ENCODE results near the gene PCDHGA2. TPM values are rescaled to one million over a fixed set of nuclear protein-coding genes. Genes with fewer than 3 reads are reported as not detected.
"Not testable (repeated sequence)": the region's sequence is repeated elsewhere in the genome, so short reads cannot be mapped to it uniquely, and the experiment has no call there.

PCDHGA2 gene
- total RNA-seq, 1 experiment from 2014 or later = 2.1 TPM

DNA sequence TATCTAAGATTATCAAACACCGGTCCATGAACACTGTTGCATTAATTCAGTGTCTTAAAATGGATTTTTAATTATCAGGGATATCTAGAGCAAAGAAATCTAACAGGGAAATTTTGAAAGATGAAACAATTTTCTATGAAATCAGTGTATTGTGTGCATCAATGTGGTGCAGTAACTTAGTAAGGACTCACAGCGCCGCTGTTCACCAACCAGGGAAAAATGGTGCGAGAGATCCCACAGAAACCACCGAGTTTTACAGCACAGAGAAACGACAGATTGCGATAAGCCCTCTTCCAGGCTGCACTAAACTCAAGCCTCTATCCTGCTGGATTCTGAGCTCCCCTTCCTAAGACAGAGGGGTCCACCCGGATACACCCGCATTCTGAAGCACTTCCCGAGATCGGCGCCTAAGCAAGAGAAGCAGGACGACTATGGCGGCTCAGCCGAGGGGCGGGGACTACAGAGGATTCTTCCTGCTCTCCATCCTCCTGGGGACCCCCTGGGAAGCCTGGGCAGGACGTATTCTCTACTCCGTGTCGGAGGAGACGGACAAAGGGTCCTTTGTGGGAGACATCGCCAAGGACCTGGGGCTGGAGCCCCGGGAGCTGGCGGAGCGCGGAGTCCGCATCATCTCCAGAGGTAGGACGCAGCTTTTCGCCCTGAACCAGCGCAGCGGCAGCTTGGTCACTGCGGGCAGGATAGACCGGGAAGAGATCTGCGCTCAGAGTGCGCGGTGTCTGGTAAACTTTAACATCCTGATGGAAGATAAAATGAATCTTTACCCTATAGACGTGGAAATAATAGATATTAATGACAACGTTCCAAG lies 44.1 kb downstream of the PCDHGA2 start, which contains the start of gene PCDHGA7:
Gene PCDHGA7 (plus strand): TSS at position 274 of the 826 bp plus-strand sequence. CDS start 158 bp downstream, at position 432.
- H3K36me3 ChIP-seq = no peaks in the 10 kb centered on the region
- no peak within 1 kb of the TSS for H3K27ac ChIP-seq
- peak within 1 kb of the TSS; percentile 9; the same call in 1 of the 2 replicates for H3K4me3 ChIP-seq
- no peaks in the 10 kb centered on the region for H3K4me1 ChIP-seq (replicated peaks)
- no peak for DNase-seq (ENCODE audit: low read depth in 1 of 2, low spot score in 2 of 2)
- H3K27me3 ChIP-seq (replicated peaks) = no peaks in the 10 kb centered on the region
- H3K9me3 ChIP-seq (replicated peaks) = peaks cover 29% of the 10 kb centered on the region

DNA sequence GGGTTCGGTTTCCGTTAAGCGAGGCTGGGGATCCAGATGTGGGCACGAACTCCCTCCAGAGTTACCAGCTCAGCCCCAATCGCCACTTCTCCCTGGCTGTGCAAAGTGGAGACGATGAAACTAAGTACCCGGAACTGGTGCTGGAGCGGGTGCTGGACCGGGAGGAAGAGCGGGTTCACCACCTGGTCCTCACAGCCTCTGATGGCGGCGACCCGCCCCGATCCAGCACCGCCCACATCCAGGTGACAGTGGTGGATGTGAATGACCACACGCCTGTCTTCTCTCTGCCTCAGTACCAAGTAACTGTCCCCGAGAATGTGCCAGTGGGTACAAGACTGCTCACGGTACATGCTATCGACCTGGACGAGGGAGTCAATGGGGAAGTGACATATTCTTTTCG lies 44.8 kb downstream of the PCDHGA2 start:
- no peak for DNase-seq (ENCODE audit: low read depth in 1 of 2, low spot score in 2 of 2)
- H3K4me3 ChIP-seq = no peak overlapping the region
- H3K9me3 ChIP-seq (replicated peaks) = peaks cover 31% of the 10 kb centered on the region
- H3K27ac ChIP-seq = no peak overlapping the region
- H3K27me3 ChIP-seq (replicated peaks) = no peaks in the 10 kb centered on the region
- H3K4me1 ChIP-seq (replicated peaks) = no peaks in the 10 kb centered on the region
- H3K36me3 ChIP-seq = no peaks in the 10 kb centered on the region

DNA sequence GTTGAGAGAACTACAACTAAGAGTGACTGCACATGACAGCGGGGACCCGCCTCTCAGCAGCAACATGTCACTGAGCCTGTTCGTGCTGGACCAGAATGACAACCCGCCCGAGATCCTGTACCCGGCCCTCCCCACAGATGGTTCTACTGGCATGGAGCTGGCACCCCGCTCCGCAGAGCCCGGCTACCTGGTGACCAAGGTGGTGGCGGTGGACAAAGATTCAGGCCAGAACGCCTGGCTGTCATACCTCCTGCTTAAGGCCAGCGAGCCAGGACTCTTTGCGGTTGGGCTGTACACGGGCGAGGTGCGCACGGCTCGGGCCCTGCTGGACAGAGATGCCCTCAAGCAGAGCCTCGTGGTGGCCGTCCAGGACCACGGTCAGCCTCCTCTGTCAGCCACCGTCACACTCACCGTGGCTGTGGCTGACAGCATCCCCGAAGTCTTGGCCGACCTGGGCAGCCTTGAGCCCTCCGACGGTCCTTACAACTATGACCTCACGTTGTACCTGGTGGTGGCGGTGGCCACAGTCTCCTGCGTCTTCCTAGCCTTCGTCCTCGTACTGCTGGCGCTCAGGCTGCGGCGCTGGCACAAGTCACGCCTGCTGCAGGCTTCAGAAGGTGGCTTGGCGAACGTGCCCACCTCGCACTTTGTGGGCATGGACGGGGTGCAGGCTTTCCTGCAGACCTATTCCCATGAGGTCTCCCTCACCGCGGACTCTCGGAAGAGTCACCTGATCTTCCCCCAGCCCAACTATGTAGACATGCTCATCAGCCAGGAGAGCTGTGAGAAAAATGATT lies 46.1 kb downstream of the PCDHGA2 start:
- H3K27me3 ChIP-seq (replicated peaks) = no peaks in the 10 kb centered on the region
- H3K4me1 ChIP-seq (replicated peaks) = no peaks in the 10 kb centered on the region
- DNase-seq (ENCODE audit: low read depth in 1 of 2, low spot score in 2 of 2) = no peak
- peaks cover 39% of the 10 kb centered on the region for H3K9me3 ChIP-seq (replicated peaks)
- no peak overlapping the region for H3K4me3 ChIP-seq
- no peak overlapping the region for H3K27ac ChIP-seq
- no peaks in the 10 kb centered on the region for H3K36me3 ChIP-seq

DNA sequence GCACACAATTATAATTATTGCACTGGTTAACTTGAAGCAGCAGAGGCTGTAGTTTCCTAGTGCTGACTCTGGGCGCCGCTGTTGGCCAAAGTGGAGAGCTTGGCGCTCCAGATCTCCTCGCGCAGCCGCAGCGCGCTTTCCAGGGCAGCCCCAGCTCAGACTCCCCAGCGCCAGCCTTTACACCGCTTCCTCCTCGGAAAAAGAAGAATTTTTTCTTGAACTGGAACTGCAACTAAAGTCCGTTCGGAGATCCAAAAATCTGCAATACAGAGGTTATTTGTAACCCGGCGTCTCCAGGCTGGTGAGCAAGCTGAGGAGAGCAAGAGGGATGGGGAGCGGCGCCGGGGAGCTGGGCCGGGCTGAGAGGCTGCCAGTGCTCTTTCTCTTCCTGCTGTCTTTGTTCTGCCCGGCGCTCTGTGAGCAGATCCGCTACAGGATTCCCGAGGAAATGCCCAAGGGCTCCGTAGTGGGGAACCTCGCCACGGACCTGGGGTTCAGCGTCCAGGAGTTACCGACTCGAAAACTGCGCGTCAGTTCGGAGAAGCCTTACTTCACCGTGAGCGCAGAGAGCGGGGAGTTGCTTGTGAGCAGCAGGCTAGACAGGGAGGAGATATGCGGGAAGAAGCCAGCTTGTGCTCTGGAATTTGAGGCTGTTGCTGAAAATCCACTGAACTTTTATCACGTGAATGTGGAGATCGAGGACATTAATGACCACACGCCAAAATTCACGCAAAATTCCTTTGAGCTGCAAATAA lies 49.2 kb downstream of the PCDHGA2 start, which contains the start of gene PCDHGB4:
Gene PCDHGB4 (plus strand): TSS at position 142 of the 755 bp plus-strand sequence. CDS start 187 bp downstream, at position 329.
- not testable (repeated sequence) for H3K27me3 ChIP-seq (replicated peaks); H3K4me3 ChIP-seq; H3K27ac ChIP-seq; H3K36me3 ChIP-seq; H3K4me1 ChIP-seq (replicated peaks); DNase-seq (ENCODE audit: low read depth in 1 of 2, low spot score in 2 of 2)
- peaks cover 43% of the 10 kb centered on the region for H3K9me3 ChIP-seq (replicated peaks)

DNA sequence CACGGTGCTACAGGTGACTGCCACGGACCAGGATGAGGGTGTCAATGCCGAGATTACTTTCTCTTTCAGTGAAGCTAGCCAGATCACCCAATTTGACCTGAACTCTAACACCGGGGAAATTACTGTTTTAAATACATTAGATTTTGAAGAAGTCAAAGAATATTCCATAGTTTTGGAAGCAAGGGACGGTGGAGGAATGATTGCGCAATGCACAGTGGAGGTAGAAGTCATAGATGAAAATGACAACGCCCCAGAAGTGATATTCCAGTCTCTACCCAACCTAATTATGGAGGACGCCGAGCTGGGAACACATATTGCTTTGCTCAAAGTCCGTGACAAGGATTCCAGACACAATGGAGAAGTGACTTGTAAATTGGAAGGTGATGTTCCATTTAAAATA lies 50.1 kb downstream of the PCDHGA2 start:
- Histone ChIP-seq H3K4me3 (no peak overlapping the region), H3K27ac (no peak overlapping the region)
- DNase-seq (ENCODE audit: low read depth in 1 of 2, low spot score in 2 of 2) = no peak

DNA sequence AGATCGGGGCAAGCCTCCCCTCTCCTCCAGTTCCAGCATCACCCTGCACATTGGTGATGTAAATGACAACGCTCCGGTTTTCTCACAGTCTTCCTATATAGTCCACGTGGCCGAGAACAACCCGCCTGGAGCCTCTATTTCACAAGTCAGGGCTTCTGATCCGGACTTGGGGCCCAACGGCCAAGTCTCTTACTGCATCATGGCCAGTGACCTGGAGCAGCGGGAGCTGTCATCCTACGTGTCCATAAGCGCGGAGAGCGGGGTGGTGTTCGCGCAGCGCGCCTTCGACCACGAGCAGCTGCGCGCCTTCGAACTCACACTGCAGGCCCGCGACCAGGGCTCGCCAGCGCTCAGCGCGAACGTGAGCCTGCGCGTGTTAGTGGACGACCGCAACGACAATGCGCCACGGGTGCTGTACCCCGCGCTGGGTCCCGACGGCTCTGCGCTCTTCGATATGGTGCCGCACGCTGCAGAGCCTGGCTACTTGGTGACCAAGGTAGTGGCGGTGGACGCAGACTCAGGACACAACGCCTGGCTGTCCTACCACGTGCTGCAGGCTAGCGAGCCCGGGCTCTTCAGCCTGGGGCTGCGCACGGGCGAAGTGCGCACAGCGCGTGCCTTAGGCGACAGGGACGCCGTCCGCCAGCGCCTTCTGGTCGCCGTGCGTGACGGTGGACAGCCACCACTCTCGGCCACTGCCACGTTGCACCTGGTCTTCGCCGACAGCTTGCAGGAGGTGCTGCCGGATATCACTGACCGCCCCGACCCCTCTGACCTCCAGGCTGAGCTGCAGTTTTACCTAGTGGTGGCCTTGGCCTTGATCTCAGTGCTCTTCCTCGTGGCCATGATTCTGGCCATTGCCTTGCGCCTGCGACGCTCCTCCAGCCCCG lies 50.8 kb downstream of the PCDHGA2 start:
- H3K27me3 ChIP-seq (replicated peaks) = no peaks in the 10 kb centered on the region
- DNase-seq (ENCODE audit: low read depth in 1 of 2, low spot score in 2 of 2) = no peak
- H3K27ac ChIP-seq = no peak overlapping the region
- no peaks in the 10 kb centered on the region for H3K4me1 ChIP-seq (replicated peaks)
- H3K36me3 ChIP-seq = no peaks in the 10 kb centered on the region
- no peak overlapping the region for H3K4me3 ChIP-seq
- H3K9me3 ChIP-seq (replicated peaks) = peaks cover 37% of the 10 kb centered on the region

More for the DNA sequence above, 50.1 kb downstream of the PCDHGA2 start:
- H3K9me3 ChIP-seq (replicated peaks) = peaks cover 36% of the 10 kb centered on the region
- H3K36me3 ChIP-seq = no peaks in the 10 kb centered on the region
- H3K27me3 ChIP-seq (replicated peaks) = no peaks in the 10 kb centered on the region
- no peaks in the 10 kb centered on the region for H3K4me1 ChIP-seq (replicated peaks)

DNA sequence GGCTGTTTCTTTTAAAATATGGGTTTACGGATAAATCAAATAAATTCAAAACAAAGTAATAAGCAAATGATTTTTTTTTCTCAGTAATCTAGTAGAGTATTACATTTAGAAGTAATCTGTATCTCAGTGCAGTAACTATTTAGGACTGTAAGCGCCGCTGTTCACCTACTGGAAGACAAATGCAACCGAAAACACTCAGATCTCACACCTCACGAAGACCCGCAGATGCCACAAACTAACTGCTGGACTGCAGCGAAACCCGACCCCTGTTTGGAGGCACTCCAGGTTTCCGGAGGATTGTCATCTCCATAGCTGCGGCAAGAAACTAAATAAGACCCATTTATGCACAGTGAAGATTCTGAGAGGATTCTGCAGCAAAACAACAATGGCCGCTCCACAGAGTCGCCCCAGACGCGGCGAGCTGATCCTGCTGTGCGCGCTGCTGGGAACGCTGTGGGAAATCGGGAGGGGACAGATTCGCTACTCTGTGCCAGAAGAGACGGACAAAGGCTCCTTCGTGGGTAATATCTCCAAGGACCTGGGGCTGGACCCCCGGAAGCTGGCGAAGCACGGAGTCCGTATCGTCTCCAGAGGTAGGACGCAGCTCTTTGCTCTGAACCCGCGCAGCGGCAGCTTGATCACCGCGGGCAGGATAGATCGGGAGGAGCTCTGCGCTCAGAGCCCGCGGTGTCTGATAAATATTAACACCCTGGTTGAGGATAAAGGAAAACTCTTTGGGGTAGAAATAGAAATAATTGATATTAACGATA lies 54.1 kb downstream of the PCDHGA2 start, which contains the start of gene PCDHGA8:
Gene PCDHGA8 (plus strand): TSS at position 205 of the 770 bp plus-strand sequence. CDS start 181 bp downstream, at position 386.
- no peak within 1 kb of the TSS for H3K27ac ChIP-seq
- peaks cover 40% of the 10 kb centered on the region for H3K9me3 ChIP-seq (replicated peaks)
- DNase-seq (ENCODE audit: low read depth in 1 of 2, low spot score in 2 of 2) = no peak
- no peaks in the 10 kb centered on the region for H3K4me1 ChIP-seq (replicated peaks)
- no peaks in the 10 kb centered on the region for H3K27me3 ChIP-seq (replicated peaks)
- no peak within 1 kb of the TSS for H3K4me3 ChIP-seq
- no peaks in the 10 kb centered on the region for H3K36me3 ChIP-seq

Other genes starting within 250 kb of the PCDHGA2 start
- 5.4 and 7.6 TPM in 2 replicates for gene PCDHB2, start 244.1 kb upstream of the PCDHGA2 start, total RNA-seq (2014; rRNA removed; shearing (Covaris generic))
- 0.37 and 1.2 TPM in 2 replicates for gene PCDHB3, start 238.3 kb upstream of the PCDHGA2 start, total RNA-seq (2014; rRNA removed; shearing (Covaris generic))
- gene PCDHB4, start 216.9 kb upstream of the PCDHGA2 start, total RNA-seq (2014; rRNA removed; shearing (Covaris generic)) = 0.32 TPM in 1 of 2 replicates, not detected in the other
- gene PCDHB5, start 203.6 kb upstream of the PCDHGA2 start, total RNA-seq (2014; rRNA removed; shearing (Covaris generic)) = 25.2 and 27.3 TPM in 2 replicates
- gene PCDHB6, start 188.7 kb upstream of the PCDHGA2 start, total RNA-seq (2014; rRNA removed; shearing (Covaris generic)) = 0.29 and 0.50 TPM in 2 replicates
- 0.85 and 0.87 TPM in 2 replicates for gene PCDHB7, start 166.1 kb upstream of the PCDHGA2 start, total RNA-seq (2014; rRNA removed; shearing (Covaris generic))
- 0.75 and 1.8 TPM in 2 replicates for gene PCDHB8, start 161.0 kb upstream of the PCDHGA2 start, total RNA-seq (2014; rRNA removed; shearing (Covaris generic))
- 11.9 and 16.3 TPM in 2 replicates for gene PCDHB16, start 156.4 kb upstream of the PCDHGA2 start, total RNA-seq (2014; rRNA removed; shearing (Covaris generic))
- 2.7 and 3.8 TPM in 2 replicates for gene PCDHB9, start 151.6 kb upstream of the PCDHGA2 start, total RNA-seq (2014; rRNA removed; shearing (Covaris generic))
- 3.3 and 4.7 TPM in 2 replicates for gene PCDHB10, start 146.4 kb upstream of the PCDHGA2 start, total RNA-seq (2014; rRNA removed; shearing (Covaris generic))
- 0.34 TPM in 1 of 2 replicates, not detected in the other for gene PCDHB11, start 139.1 kb upstream of the PCDHGA2 start, total RNA-seq (2014; rRNA removed; shearing (Covaris generic))
- 1.8 and 6.2 TPM in 2 replicates for gene PCDHB12, start 130.0 kb upstream of the PCDHGA2 start, total RNA-seq (2014; rRNA removed; shearing (Covaris generic))
- 1.3 and 1.7 TPM in 2 replicates for gene PCDHB13, start 124.8 kb upstream of the PCDHGA2 start, total RNA-seq (2014; rRNA removed; shearing (Covaris generic))
- gene PCDHB14, start 115.4 kb upstream of the PCDHGA2 start, total RNA-seq (2014; rRNA removed; shearing (Covaris generic)) = 18.6 and 28.4 TPM in 2 replicates
- gene PCDHB15, start 93.4 kb upstream of the PCDHGA2 start, total RNA-seq (2014; rRNA removed; shearing (Covaris generic)) = 0.74 and 1.0 TPM in 2 replicates
- 0.11 and 0.75 TPM in 2 replicates for gene SLC25A2, start 34.7 kb upstream of the PCDHGA2 start, total RNA-seq (2014; rRNA removed; shearing (Covaris generic))
- gene TAF7, start 18.0 kb upstream of the PCDHGA2 start, total RNA-seq (2014; rRNA removed; shearing (Covaris generic)) = 147 and 154 TPM in 2 replicates
- 2.2 and 3.1 TPM in 2 replicates for gene PCDHGA1, start 8.2 kb upstream of the PCDHGA2 start, total RNA-seq (2014; rRNA removed; shearing (Covaris generic))
- gene PCDHGA3, start 5.1 kb downstream of the PCDHGA2 start, total RNA-seq (2014; rRNA removed; shearing (Covaris generic)) = 0.26 TPM in 1 of 2 replicates, not detected in the other
- gene PCDHGB1, start 11.3 kb downstream of the PCDHGA2 start, total RNA-seq (2014; rRNA removed; shearing (Covaris generic)) = 0.79 TPM in 1 of 2 replicates, not detected in the other
- 1.2 and 1.7 TPM in 2 replicates for gene PCDHGA4, start 16.3 kb downstream of the PCDHGA2 start, total RNA-seq (2014; rRNA removed; shearing (Covaris generic))
- 3.8 TPM in 1 of 2 replicates, not detected in the other for gene PCDHGB2, start 21.2 kb downstream of the PCDHGA2 start, total RNA-seq (2014; rRNA removed; shearing (Covaris generic))
- 0.76 and 1.8 TPM in 2 replicates for gene PCDHGA5, start 25.4 kb downstream of the PCDHGA2 start, total RNA-seq (2014; rRNA removed; shearing (Covaris generic))
- 1.1 TPM in 1 of 2 replicates, not detected in the other for gene PCDHGB3, start 31.5 kb downstream of the PCDHGA2 start, total RNA-seq (2014; rRNA removed; shearing (Covaris generic))
- 0.38 and 1.4 TPM in 2 replicates for gene PCDHGA6, start 35.1 kb downstream of the PCDHGA2 start, total RNA-seq (2014; rRNA removed; shearing (Covaris generic))
- gene PCDHGA7, start 44.0 kb downstream of the PCDHGA2 start, total RNA-seq (2014; rRNA removed; shearing (Covaris generic)) = 0.82 and 0.91 TPM in 2 replicates
- 0.09 and 0.18 TPM in 2 replicates for gene PCDHGB4, start 48.9 kb downstream of the PCDHGA2 start, total RNA-seq (2014; rRNA removed; shearing (Covaris generic))
- gene PCDHGA8, start 53.9 kb downstream of the PCDHGA2 start, total RNA-seq (2014; rRNA removed; shearing (Covaris generic)) = 0.32 and 1.1 TPM in 2 replicates
- gene PCDHGB5, start 59.2 kb downstream of the PCDHGA2 start, total RNA-seq (2014; rRNA removed; shearing (Covaris generic)) = 1.1 and 3.6 TPM in 2 replicates
- gene PCDHGA9, start 64.0 kb downstream of the PCDHGA2 start, total RNA-seq (2014; rRNA removed; shearing (Covaris generic)) = 0.55 TPM in 1 of 2 replicates, not detected in the other
- 1.2 and 1.3 TPM in 2 replicates for gene PCDHGB6, start 69.3 kb downstream of the PCDHGA2 start, total RNA-seq (2014; rRNA removed; shearing (Covaris generic))
- 1.2 and 2.9 TPM in 2 replicates for gene PCDHGA10, start 74.2 kb downstream of the PCDHGA2 start, total RNA-seq (2014; rRNA removed; shearing (Covaris generic))
- gene PCDHGB7, start 78.9 kb downstream of the PCDHGA2 start, total RNA-seq (2014; rRNA removed; shearing (Covaris generic)) = 1.8 and 2.6 TPM in 2 replicates
- gene PCDHGA11, start 82.3 kb downstream of the PCDHGA2 start, total RNA-seq (2014; rRNA removed; shearing (Covaris generic)) = 0.22 and 0.32 TPM in 2 replicates
- 0.34 TPM in 1 of 2 replicates, not detected in the other for gene PCDHGA12, start 91.7 kb downstream of the PCDHGA2 start, total RNA-seq (2014; rRNA removed; shearing (Covaris generic))
- 45.5 and 57.8 TPM in 2 replicates for gene PCDHGC3, start 137.2 kb downstream of the PCDHGA2 start, total RNA-seq (2014; rRNA removed; shearing (Covaris generic))
- 0.22 and 0.39 TPM in 2 replicates for gene PCDHGC4, start 146.3 kb downstream of the PCDHGA2 start, total RNA-seq (2014; rRNA removed; shearing (Covaris generic))
- gene PCDHGC5, start 150.3 kb downstream of the PCDHGA2 start, total RNA-seq (2014; rRNA removed; shearing (Covaris generic)) = 0.21 TPM in 1 of 2 replicates, not detected in the other